ENCODE measurements around the gene MMP17.

MMP17 gene

GRCh38 chr12:131830914-131831571 is 2.9 kb downstream of the MMP17 start:
- DNase-seq, result peak; percentile 47

GRCh38 chr12:131831635-131832041 is 3.4 kb downstream of the MMP17 start:
- no peak for DNase-seq

- DNase-seq, result no peak
These were observed 4.4 kb downstream of the MMP17 start for GRCh38 chr12:131832321-131833231.

- DNase-seq, result no peak
These were observed 5.2 kb downstream of the MMP17 start for GRCh38 chr12:131833288-131833895.

GRCh38 chr12:131833896-131834641 is 5.9 kb downstream of the MMP17 start:
- DNase-seq, result no peak

GRCh38 chr12:131834798-131835615 is 6.8 kb downstream of the MMP17 start:
- no peak for DNase-seq

GRCh38 chr12:131835616-131836171 is 7.5 kb downstream of the MMP17 start:
- no peak for DNase-seq

- no peak for DNase-seq
These were observed 8.0 kb downstream of the MMP17 start for GRCh38 chr12:131836193-131836592.

- no peak for DNase-seq
These were observed 8.7 kb downstream of the MMP17 start for GRCh38 chr12:131836714-131837397.

GRCh38 chr12:131840643-131841416 is 12.6 kb downstream of the MMP17 start:
- no peak for DNase-seq

- no peak for DNase-seq
These were observed 13.4 kb downstream of the MMP17 start for GRCh38 chr12:131841547-131841946.

GRCh38 chr12:131842169-131842568 is 14.0 kb downstream of the MMP17 start:
- DNase-seq, result no peak

- no peak for DNase-seq
These were observed 15.3 kb downstream of the MMP17 start for GRCh38 chr12:131843527-131843926.

- DNase-seq, result no peak
These were observed 15.9 kb downstream of the MMP17 start for GRCh38 chr12:131844140-131844539.

GRCh38 chr12:131844656-131845055 is 16.5 kb downstream of the MMP17 start:
- DNase-seq, result no peak

- no peak for DNase-seq
These were observed 16.9 kb downstream of the MMP17 start for GRCh38 chr12:131845121-131845520.

- no peak for DNase-seq
These were observed 19.3 kb downstream of the MMP17 start for GRCh38 chr12:131847456-131847855.

- DNase-seq, result no peak
These were observed 20.6 kb downstream of the MMP17 start for GRCh38 chr12:131848753-131849152.

- no peak for DNase-seq
These were observed 21.7 kb downstream of the MMP17 start for GRCh38 chr12:131849700-131850553.
